Smooth muscle cell (in vitro differentiated cells): ENCODE data around the gene NAGK. TPM values are rescaled to one million over a fixed set of nuclear protein-coding genes. Genes with fewer than 3 reads are reported as not detected.

ENCODE experiments used
- DNase-seq: peaks from one replicate; lab custom pipeline; 2025; ENCODE audit not compliant: unreplicated experiment; lab: John Stamatoyannopoulos, UW
- H2AFZ ChIP-seq: fragments of 200-600 bp; sonication (generic); 2 replicates; pipeline ENCODE4 v1.6.0; 2016; ENCODE audit warnings: antibody characterized with exemption, low read depth, mild to moderate bottlenecking
- H3F3A ChIP-seq: fragments of 200-600 bp; sonication (generic); 2 replicates; pipeline ENCODE4 v1.6.0; 2017; ENCODE audit warnings: antibody characterized with exemption, low read depth
- H3K27ac ChIP-seq: fragments of 200-600 bp; sonication (generic); 2 replicates; pipeline ENCODE4 v1.5.1; 2016; ENCODE audit warnings: low read depth, mild to moderate bottlenecking
- H3K27me3 ChIP-seq: fragments of 200-600 bp; sonication (generic); 2 replicates; pipeline ENCODE4 v1.6.1; 2016; ENCODE audit warnings: low read depth, mild to moderate bottlenecking
- H3K36me3 ChIP-seq: fragments of 200-600 bp; sonication (generic); 2 replicates; pipeline ENCODE4 v1.5.1; 2016; ENCODE audit warnings: low read depth
- H3K4me1 ChIP-seq: fragments of 200-600 bp; sonication (generic); 2 replicates; pipeline ENCODE4 v1.5.1; 2016; ENCODE audit warnings: low read depth
- H3K4me2 ChIP-seq: fragments of 200-600 bp; sonication (generic); 2 replicates; pipeline ENCODE4 v1.6.0; 2016; ENCODE audit warnings: mild to moderate bottlenecking
- H3K4me3 ChIP-seq: fragments of 200-600 bp; sonication (generic); 2 replicates; pipeline ENCODE4 v1.5.1; 2016; ENCODE audit warnings: mild to moderate bottlenecking
- H3K79me2 ChIP-seq: fragments of 200-600 bp; sonication (generic); 2 replicates; pipeline ENCODE4 v1.6.0; 2016; ENCODE audit warnings: low read depth, mild to moderate bottlenecking
- H3K9ac ChIP-seq: fragments of 200-600 bp; sonication (generic); 2 replicates; pipeline ENCODE4 v1.6.0; 2016; ENCODE audit warnings: low read depth
- H3K9me3 ChIP-seq: fragments of 200-600 bp; sonication (generic); replicated peaks from 2 replicates; pipeline ENCODE4 v1.5.1; 2016; ENCODE audit warnings: low read depth
- H4K20me1 ChIP-seq: fragments of 200-600 bp; sonication (generic); 2 replicates; pipeline ENCODE4 v1.6.0; 2016; ENCODE audit warnings: low read depth
- CTCF ChIP-seq: fragments of 200-600 bp; sonication (generic); IDR thresholded peaks from 2 replicates; pipeline ENCODE4 v1.5.1; 2017; ENCODE audit warnings: borderline replicate concordance, mild to moderate bottlenecking, antibody characterized with exemption; ENCODE audit not compliant: insufficient read depth, poor library complexity, severe bottlenecking
- WGBS: methylation state at CpG from one replicate; pipeline ENCODE4 v1.1.7; 2016; ENCODE audit warnings: low lambda C conversion rate; 5-methylcytosine and 5-hydroxymethylcytosine counted together
- polyA plus RNA-seq: library from polyadenylated mRNA; unstranded; fragments of >200 nt; fragmentation: Nextera tagmentation; extraction: Ambion mirVana; gene quantifications from 2 replicates; pipeline ENCODE4 v1.2.1, GENCODE V29; 2016
- total RNA-seq: library from RNA; depleted of rRNA; stranded (reverse); fragments of >200 nt; gene quantifications from 2 replicates; pipeline ENCODE4 v1.2.3, GENCODE V29; 2014

The NAGK gene
- total and polyA plus RNA-seq, 2 experiments from 2014 or later, result 116 to 135 TPM

- Histone ChIP-seq H3K4me3 (no peak overlapping the region), H3K79me2 (no peaks in the 10 kb centered on the region), H3K27me3 (no peaks in the 10 kb centered on the region), H3F3A (peaks cover 3% of the 10 kb centered on the region), H3K27ac (no peak overlapping the region), H3K36me3 (no peaks in the 10 kb centered on the region), H2AFZ (no peak overlapping the region), H3K4me2 (no peak overlapping the region), H3K9ac (no peak overlapping the region), H4K20me1 (no peaks in the 10 kb centered on the region), H3K9me3 (no peaks in the 10 kb centered on the region), H3K4me1 (no peaks in the 10 kb centered on the region)
- no peak for TF ChIP-seq CTCF
- DNase-seq, result no peak
- WGBS, result 88% methylated on average over 2 of the region's 2 CpGs
Measured at GRCh38 chr2:71060211-71060610, 8.2 kb upstream of the NAGK start.

- no peaks in the 10 kb centered on the region for H3K36me3 ChIP-seq
- no peaks in the 10 kb centered on the region for H3K4me1 ChIP-seq
- no peak overlapping the region for H3K4me3 ChIP-seq
- no peak overlapping the region for H3K27ac ChIP-seq
- no peak for DNase-seq
- H4K20me1 ChIP-seq, result no peaks in the 10 kb centered on the region
- no peaks in the 10 kb centered on the region for H3K9me3 ChIP-seq
- H3K27me3 ChIP-seq, result no peaks in the 10 kb centered on the region
- H3K79me2 ChIP-seq, result no peaks in the 10 kb centered on the region
- H3K4me2 ChIP-seq, result no peak overlapping the region
- H3K9ac ChIP-seq, result no peak overlapping the region
- 47% methylated on average over 3 of the region's 3 CpGs for WGBS
- peaks cover 5% of the 10 kb centered on the region for H3F3A ChIP-seq
- TF ChIP-seq CTCF, result no peak
- peak overlapping the region; percentile 45 for H2AFZ ChIP-seq
Measured at GRCh38 chr2:71060871-71061270, 7.6 kb upstream of the NAGK start.

- Histone ChIP-seq H2AFZ (no peak overlapping the region), H3K4me3 (no peak overlapping the region), H3K4me2 (no peak overlapping the region), H3K36me3 (no peaks in the 10 kb centered on the region), H3K4me1 (peaks cover 6% of the 10 kb centered on the region), H3K27me3 (no peaks in the 10 kb centered on the region), H3K79me2 (no peaks in the 10 kb centered on the region), H3K27ac (peak overlapping the region; percentile 50), H4K20me1 (no peaks in the 10 kb centered on the region), H3K9me3 (no peaks in the 10 kb centered on the region), H3K9ac (no peak overlapping the region), H3F3A (peaks cover 5% of the 10 kb centered on the region)
- TF ChIP-seq CTCF, result no peak
- DNase-seq, result no peak
- 73% methylated on average over 1 of the region's 1 CpG for whole genome bisulfite sequencing
Measured at GRCh38 chr2:71063216-71063615, 5.2 kb upstream of the NAGK start.

GRCh38 chr2:71064110-71064611 is 4.3 kb upstream of the NAGK start:
- no peak for TF ChIP-seq CTCF
- no peak overlapping the region for H2AFZ ChIP-seq
- H3K4me2 ChIP-seq, result no peak overlapping the region
- no peaks in the 10 kb centered on the region for H3K27me3 ChIP-seq
- DNase-seq, result no peak
- H3K27ac ChIP-seq, result peak overlapping the region; percentile 65
- peaks cover 5% of the 10 kb centered on the region for H3F3A ChIP-seq
- no peak overlapping the region for H3K9ac ChIP-seq
- peaks cover 4% of the 10 kb centered on the region for H3K79me2 ChIP-seq
- no peak overlapping the region for H3K4me3 ChIP-seq
- peaks cover 8% of the 10 kb centered on the region for H3K4me1 ChIP-seq
- WGBS, result 58% methylated on average over 9 of the region's 9 CpGs
- H4K20me1 ChIP-seq, result no peaks in the 10 kb centered on the region
- H3K9me3 ChIP-seq, result no peaks in the 10 kb centered on the region
- H3K36me3 ChIP-seq, result no peaks in the 10 kb centered on the region
